T-helper 1 cell treated with Interleukin-12 subunit alpha and Interleukin-12 subunit beta and Interleukin-4 antibody, amounts not matched to agents 30 ng/mL and 1 ng/mL, for 36 hours (primary cell): ENCODE data around the gene ZBTB4. TPM values are rescaled to one million over a fixed set of nuclear protein-coding genes. Genes with fewer than 3 reads are reported as not detected.
"Not testable (repeated sequence)": the region's sequence is repeated elsewhere in the genome, so short reads cannot be mapped to it uniquely, and the experiment has no call there.

Source experiments
- intact Hi-C: fragments of 100-400 bp; cut with micrococcal nuclease; formaldehyde crosslinking; loops from one replicate; pipeline ENCODE4 v1.15.1; 2024
- total RNA-seq: library from RNA; stranded (reverse); gene quantifications from 2 replicates; pipeline ENCODE4 v1.2.3, GENCODE V29; 2022

The ZBTB4 gene
- total RNA-seq, 1 donor from 2014 or later: 26.5 TPM

- intact Hi-C loops: no loop called here
Measured at GRCh38 chr17:7471729-7472128, 7.7 kb downstream of the ZBTB4 start.

- intact Hi-C loops: not testable (repeated sequence)
Measured at GRCh38 chr17:7470457-7470973, 8.9 kb downstream of the ZBTB4 start.

GRCh38 chr17:7469843-7470242 is 9.6 kb downstream of the ZBTB4 start:
- intact Hi-C loops: not testable (repeated sequence)

GRCh38 chr17:7468804-7469389 is 10.5 kb downstream of the ZBTB4 start:
- intact Hi-C loops: no loop called here

- intact Hi-C loops: no loop called here
Measured at GRCh38 chr17:7468290-7468689, 11.1 kb downstream of the ZBTB4 start.

GRCh38 chr17:7467498-7467897 is 11.9 kb downstream of the ZBTB4 start:
- intact Hi-C loops: no loop called here

GRCh38 chr17:7466639-7467341 is 12.6 kb downstream of the ZBTB4 start:
- intact Hi-C loops: no loop called here

- intact Hi-C loops: no loop called here
Measured at GRCh38 chr17:7466318-7466638, 13.2 kb downstream of the ZBTB4 start.

- intact Hi-C loops: no loop called here
Measured at GRCh38 chr17:7465597-7466275, 13.7 kb downstream of the ZBTB4 start.

GRCh38 chr17:7464081-7464480 is 15.3 kb downstream of the ZBTB4 start:
- intact Hi-C loops: no loop called here

- intact Hi-C loops: no loop called here
Measured at GRCh38 chr17:7463372-7463846, 16.0 kb downstream of the ZBTB4 start.

GRCh38 chr17:7462474-7463371 is 16.7 kb downstream of the ZBTB4 start:
- intact Hi-C loops: no loop called here

- intact Hi-C loops: no loop called here
Measured at GRCh38 chr17:7460850-7461660, 18.4 kb downstream of the ZBTB4 start.

- intact Hi-C loops: loop anchor here (5.0 kb wide), 1 partner anchor 413 kb away; no protein-coding TSS in a partner anchor
Measured at GRCh38 chr17:7459961-7460545, 19.4 kb downstream of the ZBTB4 start.

GRCh38 chr17:7448461-7448860 is 31.0 kb downstream of the ZBTB4 start:
- intact Hi-C loops: no loop called here

GRCh38 chr17:7445619-7445968 is 33.8 kb downstream of the ZBTB4 start:
- intact Hi-C loops: loop anchor here (1.0 kb wide), 2 partner anchors 8 to 10 kb away; no protein-coding TSS in a partner anchor

GRCh38 chr17:7444682-7445618 is 34.5 kb downstream of the ZBTB4 start, which contains the start of gene CHRNB1:
CHRNB1 (plus strand) TSS chr17:7445061; CDS start chr17:7445128, 67 bp downstream.
- intact Hi-C loops: loop anchor here (1.0 kb wide), 2 partner anchors 8 to 10 kb away; no protein-coding TSS in a partner anchor
